CD4-positive, alpha-beta T cell treated with Interleukin-1 beta for 1 hour (primary cell): ENCODE data around the gene BRAT1.
A peak's percentile ranks its signal among the peaks of the same experiment; 100 is the strongest.

Experiments used
- DNase-seq, 2 donors: peaks; one replicate each; pipeline ENCODE4 v3.0.0-alpha.2; 2020 to 2022

The BRAT1 gene

DNA sequence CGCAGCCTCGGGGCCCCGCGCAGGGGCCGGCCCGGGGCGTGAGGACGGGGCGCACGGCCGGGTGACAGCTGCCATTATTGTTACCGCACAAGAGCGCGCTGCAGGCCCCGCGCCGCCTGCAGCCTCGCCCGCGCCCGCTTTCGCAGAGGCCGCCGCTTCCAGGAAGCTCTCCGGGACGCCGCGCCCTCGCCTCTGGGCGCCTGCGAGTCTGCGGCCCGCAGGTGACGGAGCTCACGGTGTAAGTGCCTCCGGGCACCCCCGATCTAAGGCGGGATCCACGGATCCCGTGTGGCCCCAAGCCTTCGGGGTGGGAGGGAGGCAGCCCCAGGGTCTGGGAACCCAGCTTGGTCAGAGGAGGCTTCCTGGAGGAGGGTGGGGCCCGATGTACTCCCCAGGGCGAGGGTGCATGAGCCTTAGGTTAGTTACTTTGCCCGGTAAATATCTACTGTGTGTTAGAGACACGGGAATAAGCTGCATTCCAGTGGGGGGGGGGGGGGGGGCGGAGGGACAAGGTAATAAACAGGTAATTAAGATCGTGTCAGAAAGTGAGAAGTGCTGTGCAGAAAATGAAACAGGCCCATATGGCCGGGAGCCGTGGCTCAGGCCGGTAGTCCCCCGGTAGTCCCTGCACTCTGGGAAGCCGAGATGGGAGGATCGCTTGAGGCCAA lies 4.1 kb upstream of the BRAT1 start:
- DNase-seq: no peak

DNA sequence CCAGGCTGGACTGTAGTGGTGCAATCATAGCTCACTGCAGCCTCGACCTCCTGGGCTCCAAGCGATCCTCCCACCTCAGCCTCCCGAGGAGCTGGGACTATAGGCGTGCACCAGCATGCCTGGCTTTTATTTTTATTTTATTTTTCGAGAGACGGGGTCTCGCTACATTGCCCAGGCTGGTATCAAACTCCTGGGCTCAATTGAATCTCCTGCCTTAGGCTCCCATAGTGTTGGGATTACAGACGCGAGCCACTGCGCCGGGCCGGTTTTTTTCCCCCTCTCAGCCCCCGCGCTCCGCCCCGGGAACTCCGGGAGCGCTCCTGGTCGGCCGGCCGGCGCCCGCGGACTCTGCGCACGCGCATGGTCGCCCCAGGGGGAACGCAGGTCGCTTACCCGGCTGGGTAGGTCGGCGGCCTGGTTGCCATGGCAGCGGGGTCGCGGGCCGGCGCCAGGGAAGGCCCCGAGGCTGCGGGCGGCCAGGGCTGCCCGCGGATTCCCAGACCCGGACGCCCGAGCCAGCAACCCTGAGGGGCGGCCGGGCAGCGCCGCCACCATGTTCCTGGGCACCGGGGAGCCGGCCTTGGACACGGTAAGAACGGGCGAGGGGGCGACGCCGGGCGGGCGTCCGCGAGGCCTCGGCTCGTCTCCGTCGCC lies 3.4 kb upstream of the BRAT1 start, which contains the start of gene IQCE:
TSS of gene IQCE (plus strand) at position 351 of the 654 bp plus-strand sequence. CDS start at position 554, 203 bp downstream.
- DNase-seq: peak; percentile 92

DNA sequence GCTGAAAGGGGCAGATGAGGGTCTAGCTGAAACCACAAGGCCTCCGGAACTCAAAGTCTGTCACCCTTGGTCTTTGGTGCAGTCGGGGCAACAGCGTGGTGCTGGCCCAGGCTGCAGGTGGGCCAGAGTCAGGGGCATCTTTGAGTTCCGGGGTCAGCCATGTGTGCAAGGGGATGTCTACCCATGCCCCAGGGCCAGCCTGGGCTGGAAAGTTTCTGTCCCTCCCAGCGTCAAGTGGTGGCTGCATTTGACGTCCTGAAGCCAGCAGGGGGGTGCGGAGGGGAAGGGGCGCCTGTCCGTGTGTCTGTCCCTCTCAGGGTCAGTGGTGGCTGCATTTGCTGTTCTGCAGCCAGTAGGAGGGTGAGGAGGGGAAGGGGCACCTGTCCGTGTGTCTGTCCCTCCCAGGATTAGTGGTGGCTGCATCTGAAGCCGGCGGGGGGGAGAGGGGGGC lies 638 bp downstream of the BRAT1 start:
- no peak for DNase-seq

- no peak for DNase-seq
Measured at GRCh38 chr7:2553831-2554581, 1.3 kb downstream of the BRAT1 start.

- no peak for DNase-seq
Measured at GRCh38 chr7:2553108-2553507, 2.2 kb downstream of the BRAT1 start.

DNA sequence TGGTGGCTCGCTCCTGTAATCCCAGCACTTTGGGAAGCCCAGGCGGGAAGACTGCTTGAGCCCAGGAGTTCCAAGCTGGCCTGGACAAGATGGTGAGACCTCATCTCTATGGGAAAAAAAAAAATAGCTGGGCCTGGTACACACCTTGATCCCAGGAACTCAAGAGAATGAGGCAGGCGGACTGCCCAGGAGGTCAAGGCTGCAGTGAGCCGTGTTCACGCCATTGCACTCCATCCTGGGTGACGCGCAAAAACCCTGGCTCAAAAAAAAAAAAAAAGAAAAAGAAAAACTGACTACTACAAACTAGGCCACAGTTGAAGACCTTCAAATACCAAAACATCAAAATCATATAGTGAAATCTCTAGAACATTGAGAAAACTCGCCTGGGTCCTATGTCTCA lies 3.9 kb downstream of the BRAT1 start:
- DNase-seq: no peak

- DNase-seq: no peak
Measured at GRCh38 chr7:2546776-2547586, 8.3 kb downstream of the BRAT1 start.

DNA sequence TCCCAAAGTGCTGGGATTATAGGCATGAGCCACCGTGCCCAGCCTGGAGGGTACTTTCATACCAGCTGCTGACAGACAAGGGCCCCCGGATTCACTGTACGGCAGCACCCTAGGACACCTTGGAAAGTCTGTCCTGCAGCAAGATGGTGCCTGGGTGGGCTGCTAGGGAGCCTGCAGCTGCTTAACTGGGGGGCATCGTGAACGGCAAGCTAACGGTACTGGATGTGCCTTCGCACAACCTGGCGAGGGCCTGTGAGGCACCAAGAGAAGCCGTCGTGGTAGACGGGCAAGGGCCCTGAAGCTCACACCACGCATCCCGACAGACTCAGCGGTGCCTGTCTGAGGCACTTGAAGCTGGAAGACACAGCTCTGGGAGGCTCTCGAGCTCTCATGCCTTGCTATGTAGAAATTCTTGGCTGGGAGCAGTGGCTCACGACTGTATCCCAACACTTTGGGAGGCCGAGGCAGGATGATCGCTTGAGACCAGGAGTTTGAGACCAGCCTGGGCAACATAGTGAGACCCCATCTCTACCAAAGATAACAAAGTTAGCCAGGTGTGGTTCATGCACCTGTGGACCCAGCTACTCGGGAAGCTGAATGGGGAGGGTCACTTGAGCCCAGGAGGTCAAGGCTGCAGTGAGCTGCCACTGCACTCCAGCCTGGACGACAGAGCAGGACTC lies 9.4 kb downstream of the BRAT1 start:
- no peak for DNase-seq

- DNase-seq: no peak
Measured at GRCh38 chr7:2544541-2545188, 10.7 kb downstream of the BRAT1 start.

- no peak for DNase-seq
Measured at GRCh38 chr7:2542916-2543871, 12.1 kb downstream of the BRAT1 start.

GRCh38 chr7:2542011-2542915 lies 13.1 kb downstream of the BRAT1 start:
- no peak for DNase-seq

DNA sequence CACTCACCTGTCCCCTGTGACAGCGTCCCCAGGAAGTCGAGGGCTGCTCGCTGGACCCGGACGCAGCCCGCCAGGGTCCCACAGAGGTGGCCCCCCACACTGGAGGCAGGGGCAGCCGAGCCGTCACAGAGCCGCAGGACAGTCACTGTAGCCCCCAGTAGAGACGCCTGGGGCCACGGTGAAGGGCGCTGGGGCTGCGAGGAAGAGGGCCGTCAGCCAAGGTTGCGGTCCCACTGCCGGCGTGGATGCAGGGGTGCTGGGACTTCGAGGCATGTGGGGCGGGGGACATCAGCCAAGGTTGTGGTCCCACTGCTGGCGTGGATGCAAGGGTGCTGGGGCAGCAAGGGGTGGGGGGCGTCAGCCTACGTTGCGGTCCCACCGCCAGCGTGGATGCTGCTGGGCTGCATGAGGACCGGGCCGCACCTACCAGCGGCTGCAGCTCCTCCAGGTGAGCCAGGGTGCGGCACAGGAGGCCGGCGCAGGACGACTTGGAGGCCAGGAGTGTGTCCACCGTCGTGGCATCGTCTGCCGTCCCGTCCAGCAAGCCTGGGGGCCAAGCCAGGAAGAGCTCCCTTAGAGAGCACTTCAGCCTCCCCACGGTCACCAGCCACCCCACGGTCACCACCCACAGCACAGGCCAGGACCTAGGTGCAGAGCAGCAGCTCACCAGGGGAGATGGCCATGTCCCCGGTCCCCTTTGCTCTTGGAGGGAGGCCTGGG lies 13.9 kb downstream of the BRAT1 start:
- DNase-seq: no peak

DNA sequence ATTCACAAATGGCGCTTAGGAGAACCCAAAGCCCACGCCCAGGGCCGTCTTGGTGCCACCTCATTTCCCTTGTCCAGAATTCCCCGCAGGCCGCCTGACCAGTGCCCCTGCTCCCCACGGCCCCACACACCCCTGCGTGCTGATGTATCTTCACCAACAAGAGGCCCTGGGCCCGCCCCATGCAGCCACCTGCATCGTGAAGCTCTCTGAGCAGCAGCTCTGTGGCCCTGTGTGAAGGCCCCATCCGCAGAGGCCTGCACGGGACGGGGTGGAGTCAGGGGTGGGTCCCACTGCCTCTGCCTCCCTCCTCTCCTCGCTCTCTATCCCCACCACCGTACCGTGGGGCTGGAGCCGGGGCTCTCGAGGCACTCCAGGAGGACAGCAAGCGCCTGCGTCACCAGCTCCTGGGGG lies 14.7 kb downstream of the BRAT1 start:
- DNase-seq: no peak

GRCh38 chr7:2540133-2540532 lies 15.2 kb downstream of the BRAT1 start:
- no peak for DNase-seq

DNA sequence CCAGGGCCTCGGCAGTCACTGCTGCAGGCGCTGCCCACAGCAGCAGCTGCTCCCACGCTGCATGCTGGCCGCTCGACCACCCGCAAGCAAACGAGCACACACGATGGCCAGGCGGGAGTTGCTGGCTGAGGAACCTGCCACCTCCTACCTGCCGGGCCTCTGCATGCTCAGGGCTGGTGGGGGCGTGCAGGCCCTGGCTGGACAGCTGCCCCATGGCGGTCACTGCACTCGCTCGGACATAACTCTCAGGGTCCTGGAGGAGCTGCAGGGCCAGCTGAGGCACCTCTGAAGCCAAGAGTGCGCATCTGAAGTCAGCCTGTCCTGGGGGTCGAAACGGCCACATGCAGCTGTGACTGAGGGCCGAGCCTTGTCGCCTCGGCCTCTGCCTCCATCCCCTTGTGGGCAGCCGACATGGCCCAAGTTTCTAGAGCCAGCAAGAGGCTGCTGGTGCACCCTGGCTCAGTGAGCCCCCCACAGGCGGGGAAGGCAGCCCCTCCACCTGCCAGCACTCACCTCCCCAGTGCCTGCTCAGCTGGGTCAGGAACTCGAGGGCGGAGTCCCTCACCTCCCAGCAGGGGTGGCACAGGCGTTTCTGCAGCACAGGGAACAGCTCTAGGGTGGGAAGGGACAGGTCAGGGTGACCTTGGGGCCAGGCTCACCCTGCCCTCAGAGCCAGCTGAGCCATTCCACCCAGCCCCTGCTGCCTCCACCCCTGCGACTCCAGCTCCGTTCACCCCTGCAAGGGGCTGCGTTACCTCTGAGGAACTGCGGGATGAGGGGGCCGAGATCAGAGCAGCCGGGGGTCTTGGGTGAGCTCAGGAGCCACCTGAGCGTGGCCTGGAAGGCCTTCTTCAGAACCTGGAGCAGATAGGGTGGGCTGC lies 16.1 kb downstream of the BRAT1 start:
- DNase-seq: no peak

- DNase-seq: no peak
Measured at GRCh38 chr7:2537981-2538851, 17.1 kb downstream of the BRAT1 start.
